HG03354 (cell line): ENCODE measurements around the gene CAMKK1.
A peak's percentile ranks its signal among the peaks of the same experiment; 100 is the strongest.

ENCODE experiments used
- ATAC-seq: cut with Tn5 transposase; IDR thresholded peaks from one replicate; pipeline ENCODE4 v1.9.1; 2021; ENCODE audit warnings: mild to moderate bottlenecking; ENCODE audit not compliant: unreplicated experiment, poor library complexity, severe bottlenecking

The CAMKK1 gene

DNA sequence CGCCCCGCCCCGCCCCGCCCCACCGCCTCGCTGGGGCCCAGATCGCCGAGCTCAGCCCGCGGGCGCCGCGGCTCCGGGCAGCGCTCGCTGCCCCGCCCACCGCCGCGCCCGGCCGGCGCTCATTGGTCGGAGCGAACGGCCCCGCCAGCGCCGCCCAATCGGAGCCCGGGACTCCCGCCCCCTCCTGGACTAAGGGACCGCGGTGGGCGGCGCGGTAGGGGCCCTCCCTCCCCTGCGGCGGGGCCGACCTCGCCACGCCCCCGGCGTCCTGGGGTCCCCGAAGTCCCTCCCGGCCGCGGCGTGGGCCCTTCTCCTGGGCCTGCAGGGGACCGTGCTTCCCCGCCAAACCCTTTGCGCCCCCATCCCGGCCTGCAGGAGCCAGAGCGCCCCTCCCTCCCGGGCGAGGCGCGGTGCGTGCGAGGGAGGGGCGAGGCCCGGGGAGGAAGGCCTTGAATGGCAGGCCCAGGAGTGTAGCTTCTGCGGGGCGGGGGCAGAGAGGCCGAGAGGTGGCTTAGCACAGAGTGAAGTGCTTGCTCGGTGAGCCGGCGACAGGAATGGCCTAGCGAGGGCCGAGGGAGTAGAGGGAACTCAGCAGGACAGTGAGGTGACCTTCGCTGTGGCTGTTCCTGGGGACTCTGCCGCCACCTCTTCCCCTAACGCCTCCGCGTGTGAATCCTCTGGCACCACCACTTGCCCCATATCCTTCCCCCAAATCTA is at the start of gene CAMKK1:
Gene CAMKK1 (minus strand): TSS at position 51 of the 717 bp plus-strand sequence. CDS start 7,366 bp downstream, outside the sequence.
- ATAC-seq, result peak; percentile 87

DNA sequence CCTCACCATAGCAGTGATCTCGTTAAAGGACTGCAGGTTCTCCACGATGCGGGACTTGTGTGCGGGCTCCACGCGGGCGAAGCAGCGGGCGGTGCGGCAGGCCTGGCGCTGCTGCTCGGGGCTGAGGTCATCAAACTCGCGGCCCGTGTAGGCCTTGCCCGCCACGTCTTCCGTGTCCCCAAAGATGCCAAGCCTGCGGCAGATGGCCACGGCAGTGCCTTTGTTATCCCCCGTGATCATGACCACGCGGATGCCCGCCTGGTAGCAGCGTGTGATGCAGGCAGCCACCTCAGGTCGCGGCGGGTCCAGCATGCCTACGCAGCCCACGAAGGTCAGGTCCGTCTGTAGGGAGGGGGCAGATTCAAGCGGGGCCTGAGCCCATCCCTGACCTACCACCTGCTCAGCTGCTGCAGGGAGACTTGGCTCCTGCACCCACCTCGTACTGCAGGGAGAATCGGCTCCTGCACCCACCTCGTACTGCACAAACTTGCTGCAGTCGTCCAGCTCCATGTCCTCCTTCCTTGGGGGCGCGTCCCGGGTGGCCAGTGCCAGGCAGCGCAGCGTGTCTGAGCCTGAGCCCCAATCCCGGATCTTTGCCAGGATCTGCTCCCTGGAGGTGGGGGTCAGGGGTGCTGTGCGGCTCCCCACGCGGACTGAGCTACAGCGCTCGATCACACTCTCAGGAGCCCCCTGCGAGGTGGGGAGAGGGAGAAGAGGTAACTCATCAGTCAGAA is 48.3 kb upstream of the CAMKK1 start:
- no peak for ATAC-seq

DNA sequence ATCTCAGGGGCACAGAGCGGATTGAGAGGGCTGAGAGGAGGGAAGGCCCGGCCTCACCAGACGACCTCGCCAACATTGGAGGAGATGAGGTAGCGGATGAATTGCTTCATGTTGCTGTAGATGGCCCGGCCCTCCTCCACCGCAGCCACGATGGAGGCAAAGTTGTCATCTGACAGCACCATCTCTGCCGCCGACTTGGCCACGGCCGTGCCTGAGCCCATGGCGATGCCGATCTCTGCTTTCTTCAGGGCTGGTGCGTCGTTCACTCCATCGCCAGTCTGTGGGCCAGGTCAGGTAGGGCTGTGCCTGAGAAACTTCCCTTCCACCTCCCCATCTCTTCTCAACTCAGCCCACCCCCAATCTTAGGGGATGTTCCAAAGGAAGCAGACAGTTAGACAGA is 44.5 kb upstream of the CAMKK1 start:
- no peak for ATAC-seq

DNA sequence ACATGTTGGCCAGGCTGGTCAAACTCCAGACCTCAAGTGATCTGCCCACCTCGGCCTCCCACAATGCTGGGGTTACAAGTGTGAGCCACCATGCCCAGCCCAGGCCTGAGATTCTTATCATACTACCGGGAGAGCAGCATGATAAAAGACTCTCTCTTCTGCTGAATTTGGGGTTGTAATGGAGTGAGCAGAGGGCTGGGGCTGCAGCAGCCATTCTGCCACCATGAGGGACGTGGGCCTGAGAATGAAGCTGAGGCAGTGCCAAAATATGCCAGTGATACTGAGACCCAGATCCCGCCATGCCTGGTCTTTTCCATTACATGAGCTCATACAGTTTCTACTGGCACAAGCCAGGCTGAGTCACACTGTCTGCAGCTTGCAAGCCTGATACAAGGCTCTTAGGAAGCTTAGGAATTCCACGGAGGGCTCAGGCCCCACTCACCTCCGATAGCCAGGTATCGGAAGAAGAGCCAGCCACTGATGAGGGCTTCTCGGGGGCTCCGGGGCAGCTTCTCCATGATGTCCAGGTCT is 43.0 kb upstream of the CAMKK1 start:
- ATAC-seq, result no peak

DNA sequence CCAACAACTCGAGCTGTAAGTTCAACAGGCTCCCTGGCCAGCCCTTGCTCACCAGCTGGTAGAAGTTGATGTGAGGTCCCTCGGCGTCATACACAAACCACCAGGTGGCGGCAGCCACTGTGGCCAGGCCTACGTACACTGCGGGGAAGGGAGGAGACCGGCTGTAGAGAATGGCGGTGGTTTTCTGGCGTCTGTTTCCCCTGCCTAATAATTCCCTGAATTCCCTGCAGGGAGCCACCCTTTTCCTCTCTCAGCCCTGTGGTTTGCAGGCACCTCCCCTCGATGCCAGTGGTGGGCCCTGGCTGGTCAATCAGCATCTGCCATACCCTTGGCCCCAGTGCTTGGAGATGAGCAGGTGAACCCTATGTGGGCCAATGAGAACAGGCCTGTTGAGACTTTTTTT is 42.3 kb upstream of the CAMKK1 start:
- ATAC-seq, result no peak

DNA sequence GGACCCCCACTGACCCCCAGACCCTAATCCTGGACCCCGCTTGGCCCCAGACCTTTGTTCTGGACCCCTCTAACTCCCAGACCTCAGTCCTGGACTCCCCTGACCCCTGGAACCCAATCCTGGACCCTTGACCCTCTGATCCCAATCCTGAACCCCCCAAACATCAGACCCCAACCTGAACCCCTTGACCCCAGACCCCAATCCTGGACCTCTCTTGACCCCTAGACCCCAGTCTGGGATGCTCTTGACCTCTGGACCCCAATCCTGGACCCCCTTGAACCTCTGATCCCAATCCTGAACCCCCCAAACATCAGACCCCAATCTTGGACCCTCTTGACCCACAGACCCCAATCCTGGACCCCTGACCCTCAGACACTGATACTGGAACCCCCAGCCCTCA is 36.9 kb upstream of the CAMKK1 start:
- no peak for ATAC-seq

DNA sequence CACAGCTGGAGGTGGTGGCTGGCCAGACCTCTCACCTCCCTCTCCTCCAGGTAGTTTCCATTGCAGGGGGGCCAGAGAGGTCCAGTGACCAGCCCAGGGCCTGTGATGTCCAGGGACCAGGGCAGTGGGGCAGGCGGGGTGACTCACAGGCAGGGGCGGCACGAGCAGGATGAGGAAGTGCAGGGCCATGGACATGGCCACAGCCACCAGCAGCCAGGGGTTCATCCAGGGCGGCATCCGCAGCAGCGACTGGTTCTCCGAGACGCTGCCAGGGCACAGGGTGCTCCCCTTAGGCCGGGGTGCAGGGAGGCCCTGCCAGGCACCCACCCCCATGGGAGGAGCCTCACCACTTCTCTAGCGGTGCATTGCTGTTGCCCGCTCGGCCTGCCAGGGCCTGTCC is 36.3 kb upstream of the CAMKK1 start:
- no peak for ATAC-seq

DNA sequence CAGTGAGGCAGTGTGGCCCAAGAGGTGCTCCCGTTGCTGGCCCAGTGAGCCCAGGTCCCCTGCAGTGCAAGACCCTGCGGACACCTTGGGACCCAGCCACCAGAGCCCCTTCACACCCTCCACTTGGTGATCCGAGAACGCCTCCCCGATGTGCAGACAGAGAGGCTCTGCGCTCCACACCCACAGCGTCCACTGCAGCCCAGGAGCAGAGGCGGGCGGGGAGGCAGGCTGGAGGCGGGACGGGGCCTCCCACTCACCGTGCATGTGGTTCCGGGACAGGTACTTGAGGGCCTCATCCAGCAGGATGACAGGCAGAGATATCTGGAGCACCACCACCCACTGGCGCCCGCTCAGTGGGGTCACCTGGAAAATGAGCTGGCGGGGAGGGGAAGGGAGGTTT is 35.6 kb upstream of the CAMKK1 start:
- no peak for ATAC-seq

DNA sequence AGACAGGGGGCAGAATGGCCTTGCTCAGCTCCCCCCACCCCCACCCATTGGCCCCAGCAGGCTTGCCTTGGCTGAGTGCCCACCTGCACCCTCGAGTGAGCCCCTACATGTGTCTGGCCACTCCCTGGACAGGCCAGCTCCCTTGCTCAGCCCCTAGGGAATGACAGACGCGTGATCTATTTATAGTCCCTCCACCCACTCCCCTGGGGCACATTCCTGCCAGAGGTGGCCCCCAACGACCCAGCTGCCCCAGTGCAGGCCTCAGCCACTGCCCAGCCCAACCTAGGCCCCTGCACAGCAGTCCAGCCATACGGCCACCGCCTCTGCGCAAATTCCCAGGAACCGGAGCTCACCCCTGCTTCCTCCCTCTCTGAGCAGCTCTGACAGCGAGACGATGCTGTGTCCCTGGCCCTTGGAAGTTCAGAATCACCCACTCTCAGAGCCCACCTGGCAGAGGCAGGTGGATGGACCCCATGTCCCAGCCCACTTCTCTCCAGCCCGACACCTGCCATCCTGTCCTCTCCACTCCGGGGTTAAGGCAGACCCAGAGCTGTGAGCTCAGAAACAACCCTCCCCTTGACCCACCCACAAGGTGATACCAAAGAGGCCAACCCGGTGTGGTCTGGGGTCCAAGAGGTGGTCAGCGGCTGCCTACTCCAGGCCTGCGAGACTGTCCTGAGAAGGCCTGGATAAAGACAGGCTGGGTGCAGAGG is 34.9 kb upstream of the CAMKK1 start:
- no peak for ATAC-seq

DNA sequence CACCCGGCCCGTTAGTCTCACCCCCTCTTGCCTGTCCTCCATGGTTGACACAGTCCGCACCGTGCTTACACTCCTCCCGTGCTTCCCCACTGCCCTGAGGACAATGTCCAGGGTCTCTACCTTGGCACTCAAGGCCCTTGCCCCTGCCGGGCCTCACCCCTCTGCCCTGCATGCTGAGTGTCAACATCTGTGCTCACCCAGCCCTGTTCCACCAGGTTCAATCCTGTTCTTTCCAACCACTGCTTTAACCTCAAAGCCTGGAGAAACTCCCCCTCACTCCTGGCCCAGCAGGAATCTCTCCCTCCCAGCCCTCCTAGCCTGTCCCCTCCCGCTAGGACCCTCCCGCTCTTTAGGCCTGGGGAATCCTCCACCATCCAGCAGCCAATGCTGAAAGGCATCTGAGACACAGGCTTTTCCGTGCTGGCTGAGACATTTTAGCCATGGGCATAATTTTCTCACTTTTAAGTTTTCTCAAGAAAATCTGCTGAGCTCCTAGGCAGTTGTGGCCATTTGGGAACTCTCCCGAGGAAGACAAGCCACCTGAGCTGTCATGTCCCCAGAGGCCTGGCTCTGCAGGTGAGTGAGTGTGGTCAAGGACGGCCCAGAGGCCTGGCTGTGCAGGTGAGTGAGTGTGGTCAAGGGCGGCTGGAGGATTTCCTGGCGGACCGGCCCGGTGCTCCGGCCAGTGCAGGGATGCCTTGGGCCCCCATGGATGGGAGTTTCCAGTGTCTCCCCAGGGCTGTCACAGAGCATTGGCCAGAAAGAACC is 34.2 kb upstream of the CAMKK1 start:
- ATAC-seq, result no peak

DNA sequence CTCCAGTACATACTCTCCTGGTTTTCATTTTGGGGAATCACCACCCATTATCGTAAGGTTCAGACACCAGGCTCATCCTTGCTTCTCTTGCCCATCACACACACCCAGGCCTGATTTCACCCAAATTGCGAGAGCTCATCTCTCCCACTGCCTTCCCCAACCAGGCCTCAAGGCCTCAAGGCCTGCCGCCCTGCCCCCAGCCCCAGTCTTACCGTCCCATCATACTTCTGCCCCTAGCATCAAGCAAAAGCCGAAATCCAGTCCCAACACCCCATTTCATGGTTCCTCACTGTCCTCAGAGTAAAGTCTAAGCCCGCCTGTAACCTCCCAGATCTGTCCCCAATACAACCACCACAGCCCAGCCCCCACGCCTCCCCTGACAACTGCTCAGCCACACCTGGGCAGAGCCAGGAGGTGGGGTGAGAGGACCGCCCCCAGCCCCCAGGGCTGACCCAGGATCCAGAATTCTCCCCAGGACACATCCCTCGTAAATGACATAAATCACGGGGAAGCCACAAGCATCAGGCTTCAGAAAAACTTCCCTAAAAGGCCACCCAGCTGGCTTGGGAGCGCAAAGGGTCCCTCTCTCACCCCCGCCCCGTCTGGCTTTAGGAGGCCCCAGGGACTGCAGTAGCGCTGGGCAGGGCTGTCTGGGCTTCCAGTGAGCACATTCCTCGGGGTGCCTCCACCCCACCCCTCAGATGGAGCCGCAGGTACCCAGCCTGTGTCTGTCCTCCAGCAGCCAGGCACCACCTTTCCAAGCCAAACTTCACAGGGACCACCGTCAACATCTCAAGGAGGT is 33.0 kb upstream of the CAMKK1 start:
- ATAC-seq, result no peak

DNA sequence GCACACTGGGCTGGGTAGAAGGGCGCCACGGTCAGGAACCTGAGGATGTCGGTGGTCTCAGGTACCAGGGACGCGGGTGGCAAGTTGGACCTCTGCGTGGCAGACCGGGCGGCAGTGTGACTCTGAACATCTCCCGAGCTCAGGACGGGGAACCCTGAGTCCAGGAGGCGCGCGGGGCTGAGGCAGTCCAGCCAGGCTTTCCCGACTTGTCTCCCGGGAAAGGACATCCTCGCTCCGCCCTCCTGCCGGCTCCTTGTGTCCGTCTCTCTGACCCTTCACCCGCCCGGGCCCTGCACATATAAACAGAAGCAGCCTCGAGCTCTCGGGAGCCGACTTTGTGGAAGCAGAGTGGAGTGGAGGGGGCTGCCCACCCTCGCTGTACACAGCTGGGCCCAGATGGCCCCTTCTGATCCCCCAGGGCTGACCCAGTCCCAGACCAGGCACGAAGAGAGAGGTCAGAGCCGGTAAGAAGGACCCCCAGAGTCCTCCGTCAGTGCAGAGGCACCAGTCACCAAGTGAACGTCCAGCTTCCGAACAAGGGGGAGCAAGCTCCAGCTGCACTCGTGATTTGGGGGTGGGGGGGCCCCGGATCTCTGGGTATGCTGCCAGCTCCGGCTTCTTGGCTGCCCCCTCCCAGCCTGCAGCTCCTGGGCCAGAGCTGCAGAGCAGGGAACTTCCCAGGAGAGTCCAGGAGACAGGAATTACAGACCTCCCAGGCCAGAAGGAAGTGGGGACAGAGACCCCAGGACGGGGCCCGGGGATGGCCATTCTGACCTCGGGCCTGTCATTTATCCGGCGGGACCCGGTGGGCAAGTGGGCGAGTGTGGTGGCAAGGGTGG is 31.9 kb upstream of the CAMKK1 start:
- ATAC-seq, result no peak

DNA sequence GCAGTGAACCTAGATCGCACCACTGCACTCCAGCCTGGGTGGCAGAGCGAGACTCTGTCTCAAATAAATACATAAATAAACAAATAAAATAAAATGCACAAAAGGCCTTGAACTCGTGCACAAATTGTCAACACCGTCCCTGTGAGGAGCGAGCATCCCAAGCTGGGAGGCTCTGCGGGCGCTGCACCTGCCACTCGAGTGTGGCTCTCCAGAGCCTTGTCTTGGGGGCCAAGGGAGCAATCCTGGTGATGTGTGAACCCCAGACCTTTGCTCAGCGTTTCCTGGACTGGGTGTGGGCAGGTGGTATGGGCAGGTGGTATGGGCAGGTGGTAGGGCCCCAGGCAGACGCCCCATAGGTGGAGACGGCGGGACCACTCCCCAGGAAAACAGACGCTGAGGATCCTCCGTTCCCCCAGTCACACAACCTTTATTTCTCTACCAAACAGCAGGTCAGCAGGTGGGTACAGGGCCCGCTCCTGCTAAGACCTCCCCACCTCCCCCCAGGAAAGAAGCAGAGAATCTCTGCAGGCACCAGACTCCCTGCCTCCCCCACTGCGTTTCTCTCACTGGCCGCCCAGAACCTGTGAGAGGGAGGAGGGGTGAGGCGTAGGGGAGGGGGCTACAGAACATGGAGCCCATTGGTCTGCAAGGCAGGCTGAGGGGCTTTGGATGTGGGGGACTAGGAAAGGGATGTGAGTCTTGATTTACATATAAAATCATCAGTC is 30.8 kb upstream of the CAMKK1 start:
- ATAC-seq, result no peak

DNA sequence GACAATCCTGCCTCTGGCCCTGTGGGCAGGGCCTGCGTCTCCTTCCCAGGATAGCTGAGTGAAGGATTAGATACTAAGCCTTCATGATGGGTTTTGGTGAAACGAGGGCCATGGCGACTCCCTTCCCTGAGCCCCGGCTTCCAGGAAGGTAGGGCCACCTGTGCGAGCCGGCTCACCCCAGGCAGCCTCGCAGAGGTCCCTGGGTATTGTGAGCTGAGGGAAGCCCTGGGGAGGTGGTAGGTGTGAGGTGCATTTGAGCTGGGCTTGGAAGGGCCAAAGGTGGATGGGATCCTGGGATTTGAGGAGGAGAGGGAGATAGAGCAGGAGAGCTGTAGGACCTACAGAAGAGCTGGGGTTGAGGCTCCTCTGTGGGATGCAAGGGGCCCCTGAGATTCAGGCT is 29.9 kb upstream of the CAMKK1 start:
- no peak for ATAC-seq

DNA sequence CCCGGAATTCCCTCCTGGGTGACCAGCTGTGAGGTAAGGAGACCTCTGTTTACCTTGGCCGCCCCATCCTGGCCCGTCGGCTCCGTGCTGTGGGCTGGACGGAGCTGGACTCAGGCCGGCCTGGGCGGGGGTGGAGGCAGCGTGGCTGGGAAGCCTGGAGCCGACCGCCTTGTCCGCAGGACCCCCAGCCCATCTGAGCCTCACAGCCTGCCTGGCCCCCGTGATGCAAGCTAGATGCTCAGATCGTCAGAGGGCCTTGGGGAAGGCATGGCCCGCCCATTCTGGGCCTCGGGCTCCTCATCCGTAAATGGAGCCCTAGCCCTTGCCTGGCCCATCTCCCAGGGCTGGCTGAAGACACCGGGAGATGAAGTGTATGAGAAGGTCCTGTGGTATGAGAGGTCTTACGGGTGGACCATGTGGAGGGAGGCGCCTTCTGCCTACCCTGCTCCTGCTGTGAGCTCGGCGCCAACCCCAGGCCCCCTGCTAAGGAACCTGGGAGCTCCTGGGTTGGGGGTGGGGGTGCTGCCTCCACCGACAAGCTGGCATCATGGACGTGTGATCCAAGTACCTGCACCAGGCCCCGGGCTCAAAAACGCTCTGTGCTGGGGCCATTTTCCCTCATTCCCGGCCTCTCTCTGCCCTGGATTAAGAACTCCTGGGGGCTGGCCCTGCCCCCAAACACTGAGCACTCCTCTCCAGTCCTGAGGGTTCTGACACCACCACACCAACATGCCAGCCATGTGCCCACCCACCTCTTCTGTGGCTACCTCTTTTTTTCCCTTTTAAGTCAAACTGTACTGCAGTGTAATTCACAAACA is 28.9 kb upstream of the CAMKK1 start:
- ATAC-seq, result no peak

DNA sequence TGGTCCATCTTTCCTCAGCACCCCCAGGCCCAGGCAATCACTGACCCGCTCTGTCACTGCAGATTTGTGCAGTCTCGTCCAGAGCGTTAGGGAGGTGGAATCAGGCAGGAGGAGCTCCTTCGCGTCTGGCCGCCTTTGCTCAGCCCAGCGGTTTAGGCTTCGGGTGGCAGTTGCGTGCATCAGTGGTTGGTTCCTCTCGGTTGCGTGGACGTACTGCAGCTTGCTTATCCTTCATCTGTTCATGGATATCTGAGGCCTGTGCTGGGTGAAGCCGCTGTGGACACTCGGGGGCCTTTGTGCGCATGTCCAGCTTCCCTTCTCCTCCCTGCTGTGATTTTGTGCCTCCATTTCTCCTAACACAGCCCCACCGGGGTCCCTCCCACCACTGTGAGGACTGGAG is 28.2 kb upstream of the CAMKK1 start:
- ATAC-seq, result no peak

DNA sequence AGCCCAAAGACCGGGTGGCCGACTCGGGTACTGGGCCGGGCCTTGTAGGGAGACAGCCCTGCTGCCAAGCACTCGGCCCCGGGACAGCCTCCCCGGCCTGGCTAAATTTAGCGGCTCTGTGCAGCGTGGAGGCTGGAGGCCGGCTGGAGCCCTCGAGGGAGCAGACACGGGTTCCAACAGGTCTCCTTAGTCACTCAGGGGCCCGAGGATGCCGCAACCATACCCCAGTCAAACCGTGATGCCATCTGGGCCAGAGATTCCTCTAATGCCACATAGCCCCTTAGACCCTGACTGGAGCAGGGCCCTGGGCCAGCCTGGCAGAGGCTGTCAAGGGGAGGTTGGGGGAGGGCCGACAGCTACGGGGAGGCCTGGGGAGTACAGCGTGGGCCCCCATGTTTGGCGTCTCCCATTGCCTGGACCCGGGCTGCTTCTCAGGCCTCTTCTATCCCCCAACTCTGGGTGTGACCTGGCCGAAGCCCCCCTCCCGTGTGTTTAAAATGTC is 26.3 kb upstream of the CAMKK1 start:
- no peak for ATAC-seq
